NCI-H345 treated with DMSO at 0.1 percent for 48 hours (cell line): Measurements from ENCODE around the gene PPEF1.

Source experiments
- DNase-seq: peaks from one replicate; lab custom pipeline; 2025; ENCODE audit not compliant: unreplicated experiment; lab: John Stamatoyannopoulos, UW

Gene PPEF1, protein sequence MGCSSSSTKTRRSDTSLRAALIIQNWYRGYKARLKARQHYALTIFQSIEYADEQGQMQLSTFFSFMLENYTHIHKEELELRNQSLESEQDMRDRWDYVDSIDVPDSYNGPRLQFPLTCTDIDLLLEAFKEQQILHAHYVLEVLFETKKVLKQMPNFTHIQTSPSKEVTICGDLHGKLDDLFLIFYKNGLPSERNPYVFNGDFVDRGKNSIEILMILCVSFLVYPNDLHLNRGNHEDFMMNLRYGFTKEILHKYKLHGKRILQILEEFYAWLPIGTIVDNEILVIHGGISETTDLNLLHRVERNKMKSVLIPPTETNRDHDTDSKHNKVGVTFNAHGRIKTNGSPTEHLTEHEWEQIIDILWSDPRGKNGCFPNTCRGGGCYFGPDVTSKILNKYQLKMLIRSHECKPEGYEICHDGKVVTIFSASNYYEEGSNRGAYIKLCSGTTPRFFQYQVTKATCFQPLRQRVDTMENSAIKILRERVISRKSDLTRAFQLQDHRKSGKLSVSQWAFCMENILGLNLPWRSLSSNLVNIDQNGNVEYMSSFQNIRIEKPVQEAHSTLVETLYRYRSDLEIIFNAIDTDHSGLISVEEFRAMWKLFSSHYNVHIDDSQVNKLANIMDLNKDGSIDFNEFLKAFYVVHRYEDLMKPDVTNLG

GRCh38 chrX:18707426-18708049 lies at the start of gene PPEF1:
Gene PPEF1 (plus strand): TSS chrX:18707645. CDS start chrX:18707781, 136 bp downstream.
- no peak for DNase-seq

DNA sequence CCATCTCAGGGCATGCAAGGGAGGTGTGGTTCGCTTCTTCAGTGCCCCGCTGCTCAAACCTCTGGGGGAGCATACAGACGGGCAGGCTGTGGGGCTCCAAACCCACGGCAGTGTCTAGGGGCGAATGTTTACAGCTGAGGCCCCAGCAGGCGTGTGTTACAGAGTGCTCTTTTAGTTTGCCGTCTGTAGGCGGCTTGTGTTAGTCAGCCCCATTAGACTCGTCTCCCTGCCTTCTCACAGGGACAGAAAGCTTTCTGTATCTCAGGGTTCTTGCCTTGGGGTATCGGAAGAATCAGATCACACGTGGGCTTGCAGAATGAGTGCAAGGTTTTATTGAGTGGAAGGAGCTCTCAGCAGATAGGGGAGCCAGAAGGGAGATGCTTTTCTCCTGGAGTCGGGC lies 46.2 kb upstream of the PPEF1 start:
- DNase-seq: no peak

DNA sequence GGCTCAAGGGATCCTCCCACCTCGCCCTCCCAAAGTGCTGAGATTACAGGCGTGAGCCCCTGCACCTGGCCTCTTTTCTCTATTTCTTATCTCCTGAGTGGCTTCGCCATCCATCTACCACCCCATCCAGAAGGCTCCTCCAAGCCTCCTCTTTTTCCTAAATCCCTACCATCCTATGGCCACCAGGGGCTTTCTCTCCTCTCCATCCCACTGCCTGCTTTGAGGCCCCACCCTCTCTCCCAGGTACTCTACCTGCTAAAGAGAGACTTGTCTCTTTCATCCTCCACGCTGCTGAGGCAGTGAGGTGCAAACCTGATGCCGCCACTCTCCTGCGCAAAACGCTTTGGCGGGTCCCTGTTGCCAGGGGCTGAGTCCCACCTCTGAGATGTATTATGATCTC lies 42.5 kb upstream of the PPEF1 start:
- no peak for DNase-seq

DNA sequence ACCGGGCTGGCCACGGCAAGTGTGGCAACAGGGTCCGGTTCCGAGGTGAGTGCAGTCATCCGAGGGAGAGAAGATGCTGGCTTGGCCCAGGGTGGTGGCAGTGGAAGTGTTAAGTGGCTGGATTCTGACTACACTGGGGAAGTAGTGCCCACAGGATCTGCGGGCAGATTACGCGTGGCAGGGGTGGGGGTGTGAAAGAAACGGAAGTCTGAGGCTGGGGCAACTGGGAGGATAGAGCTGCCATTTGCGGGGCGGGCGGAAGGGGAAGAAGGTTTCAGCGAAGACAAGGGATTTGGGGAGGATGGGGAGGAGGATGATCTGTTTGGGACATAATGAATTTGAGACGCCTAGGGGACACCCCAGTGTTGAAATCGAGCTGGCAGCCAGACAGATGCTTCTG lies 40.8 kb upstream of the PPEF1 start:
- no peak for DNase-seq

- DNase-seq: peak; percentile 82
Measured at GRCh38 chrX:18668071-18668835, 39.2 kb upstream of the PPEF1 start.

DNA sequence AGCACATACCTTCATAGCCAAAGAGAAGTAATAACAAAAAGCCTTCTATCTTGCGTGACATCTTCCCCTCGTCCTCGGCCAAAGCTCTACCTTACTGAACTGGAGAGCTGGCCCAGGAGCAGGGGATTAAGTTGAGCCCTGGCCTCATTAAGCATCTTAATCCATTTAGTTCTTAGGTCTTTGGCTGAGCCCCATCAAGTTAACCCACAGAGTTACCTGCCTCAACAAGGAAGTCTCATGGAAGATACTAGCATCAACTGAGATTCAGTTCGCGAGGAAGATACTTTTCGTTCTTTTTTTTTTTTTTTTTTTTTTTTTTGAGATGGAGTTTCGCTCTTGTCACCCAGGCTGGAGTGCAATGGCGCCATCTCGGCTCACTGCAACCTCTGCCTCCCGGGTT lies 35.4 kb upstream of the PPEF1 start, which contains the start of gene RS1:
Gene RS1 (minus strand): TSS at position 101 of the 400 bp plus-strand sequence. CDS start 40 bp downstream, at position 61.
- DNase-seq: no peak

DNA sequence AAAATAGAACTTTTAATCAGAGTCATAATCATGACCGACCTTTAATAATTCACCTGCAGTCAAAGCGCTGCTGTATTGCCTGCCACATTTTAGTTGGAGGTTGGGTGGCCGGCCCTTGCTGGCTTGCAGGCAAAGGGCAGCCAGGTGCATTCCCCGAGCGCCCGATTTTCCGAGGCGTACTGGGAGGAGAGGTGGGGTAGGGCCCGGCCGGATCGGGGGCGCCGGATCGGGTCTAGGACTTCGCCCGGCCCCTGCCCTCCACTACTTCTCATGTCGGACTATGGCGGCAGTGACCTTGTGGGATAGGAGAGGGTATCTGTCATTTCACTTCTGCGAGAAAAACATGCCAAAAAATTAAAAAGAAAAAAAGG lies 33.0 kb upstream of the PPEF1 start:
- no peak for DNase-seq

DNA sequence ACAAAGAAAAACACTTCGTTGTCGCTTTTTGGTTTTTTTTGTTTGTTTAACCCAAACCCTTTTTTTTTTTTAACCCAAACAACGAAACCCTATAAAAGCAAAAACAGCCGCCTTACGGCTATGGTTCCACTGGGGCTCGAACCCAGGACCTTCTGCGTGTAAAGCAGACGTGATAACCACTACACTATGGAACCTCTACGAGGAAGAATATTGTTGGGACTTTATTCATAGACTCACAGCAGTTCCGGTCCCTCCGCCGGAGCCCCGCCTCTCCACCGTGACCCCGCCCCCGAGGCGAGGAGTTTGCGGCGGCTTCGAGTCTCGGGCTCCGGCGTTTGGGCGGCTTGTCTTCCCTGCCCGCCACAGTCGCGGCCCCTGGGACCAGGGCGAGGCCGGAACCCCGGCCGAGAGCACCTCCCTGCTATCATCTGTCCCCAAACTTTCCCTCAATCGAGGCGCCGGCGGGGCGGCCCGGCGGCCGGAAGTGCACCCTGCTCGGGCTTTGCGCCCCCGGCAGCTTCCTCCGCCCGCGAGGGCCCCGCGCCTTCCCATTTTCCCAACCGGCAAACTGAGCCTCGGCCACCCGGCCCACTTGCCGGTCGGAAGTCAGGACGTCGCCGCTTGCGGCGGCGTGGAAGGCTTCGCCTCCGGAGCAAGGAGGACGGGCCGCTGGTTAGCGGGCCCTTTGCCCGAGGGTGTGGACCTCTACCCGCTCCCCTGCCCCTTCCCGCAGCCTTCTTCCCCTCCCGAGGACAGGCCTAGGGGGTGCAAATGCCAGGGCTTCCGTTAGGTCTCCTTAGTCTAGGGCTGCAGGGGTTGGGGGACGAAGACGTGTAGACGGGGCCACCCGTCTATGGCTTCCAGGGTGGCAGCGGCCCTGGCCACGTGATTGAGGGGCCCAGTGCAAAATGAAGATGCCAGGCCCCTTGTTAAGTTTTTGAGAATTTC lies 32.4 kb upstream of the PPEF1 start:
- peak; percentile 33 for DNase-seq

DNA sequence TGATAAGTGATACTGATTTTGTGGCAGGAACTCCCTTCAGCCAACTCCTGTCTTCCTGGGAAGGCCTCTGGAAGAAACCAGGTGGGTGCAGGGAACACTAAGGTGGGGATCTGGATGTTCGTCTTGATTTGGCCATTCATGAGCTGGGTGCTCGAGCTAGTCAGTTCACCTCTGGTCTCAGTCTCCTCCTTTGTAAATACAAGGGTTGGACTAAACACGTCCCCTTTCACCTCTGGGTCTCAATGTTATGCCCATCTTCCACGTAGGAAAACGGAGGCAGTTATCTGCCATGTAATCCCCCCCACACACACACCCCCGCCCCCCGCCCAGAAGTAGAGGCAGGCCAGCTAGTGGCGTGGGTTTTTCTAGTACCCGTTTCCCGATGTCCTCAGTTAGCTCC lies 31.4 kb upstream of the PPEF1 start:
- no peak for DNase-seq

GRCh38 chrX:18676470-18676869 lies 31.0 kb upstream of the PPEF1 start:
- no peak for DNase-seq

- DNase-seq: no peak
Measured at GRCh38 chrX:18677161-18677869, 30.1 kb upstream of the PPEF1 start.

DNA sequence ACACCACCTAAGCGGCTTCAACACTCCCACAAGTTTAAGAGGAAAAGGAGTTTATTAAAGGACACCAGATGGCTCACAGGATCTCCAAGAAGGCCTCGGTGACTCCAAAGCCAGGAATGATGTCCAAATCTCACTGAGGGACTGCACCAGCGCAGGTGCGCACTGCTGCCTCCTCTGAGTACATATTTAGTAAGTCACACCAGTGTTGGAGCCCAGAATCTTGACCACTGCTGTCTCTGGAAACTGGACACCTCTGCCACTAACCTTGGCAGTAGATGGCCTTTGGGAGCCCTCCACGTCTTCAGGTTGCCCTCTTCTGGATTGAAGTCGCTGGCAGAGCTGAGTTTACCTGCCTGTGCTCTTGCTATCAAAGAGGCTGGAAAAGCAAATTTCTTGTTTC lies 25.4 kb upstream of the PPEF1 start:
- DNase-seq: no peak

DNA sequence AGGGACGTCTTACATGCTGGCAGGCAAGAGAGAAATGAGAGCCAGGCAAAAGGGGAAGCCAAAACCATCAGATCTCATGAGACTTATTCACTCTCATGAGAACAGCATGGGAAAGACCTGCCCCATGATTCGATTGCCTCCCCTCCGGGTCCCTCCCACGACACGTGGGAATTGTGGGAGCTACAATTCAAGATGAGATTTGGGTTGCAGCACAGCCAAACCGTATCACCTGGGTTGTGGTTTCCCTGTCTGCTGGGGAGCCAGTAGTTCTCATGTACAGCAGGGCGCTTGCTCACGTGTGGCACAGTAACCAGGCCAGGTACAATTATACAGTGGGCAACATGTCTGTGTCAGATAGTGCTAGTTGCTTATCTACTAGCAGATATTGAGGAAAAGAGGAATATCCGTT lies 24.5 kb upstream of the PPEF1 start:
- no peak for DNase-seq

GRCh38 chrX:18687856-18688495 lies 19.5 kb upstream of the PPEF1 start:
- DNase-seq: no peak

DNA sequence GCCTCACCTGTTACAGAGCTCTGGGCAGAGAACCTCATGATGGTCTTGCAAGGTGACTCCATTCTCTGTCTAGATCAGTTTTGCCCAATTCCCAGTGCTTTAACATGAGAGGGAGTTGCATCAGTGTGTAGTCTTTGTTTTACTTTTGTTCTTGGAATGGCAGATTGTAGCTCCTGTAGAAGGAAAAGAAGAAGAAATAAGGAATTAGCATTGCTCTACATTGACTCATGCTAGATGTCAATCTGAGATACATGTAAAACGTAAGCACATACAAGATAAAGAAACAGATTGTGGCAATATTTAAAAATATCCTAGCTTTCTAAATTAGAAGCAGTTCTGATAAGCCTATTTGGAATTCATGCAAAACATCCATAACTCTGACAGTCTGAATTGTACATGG lies 16.0 kb upstream of the PPEF1 start:
- DNase-seq: no peak

DNA sequence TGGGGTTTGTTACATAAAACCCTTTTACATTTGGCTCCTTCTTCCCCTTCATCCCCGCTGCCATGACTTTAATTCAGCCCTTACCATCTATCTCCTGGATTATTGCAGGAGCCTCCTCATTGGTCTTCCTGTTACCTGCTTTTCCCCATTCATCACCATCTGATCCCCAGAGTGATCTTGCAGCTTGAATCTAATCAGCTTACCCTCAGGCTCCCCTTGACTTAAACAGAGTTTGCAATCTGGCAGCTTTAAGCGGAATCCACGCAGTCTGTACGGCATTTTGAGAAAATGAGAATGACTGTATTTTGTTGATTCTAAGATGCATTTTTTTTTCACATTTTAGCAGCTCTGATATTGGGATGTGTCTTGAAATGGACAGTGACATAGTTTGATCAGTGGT lies 14.9 kb upstream of the PPEF1 start:
- no peak for DNase-seq

GRCh38 chrX:18696653-18697052 lies 10.8 kb upstream of the PPEF1 start:
- no peak for DNase-seq

DNA sequence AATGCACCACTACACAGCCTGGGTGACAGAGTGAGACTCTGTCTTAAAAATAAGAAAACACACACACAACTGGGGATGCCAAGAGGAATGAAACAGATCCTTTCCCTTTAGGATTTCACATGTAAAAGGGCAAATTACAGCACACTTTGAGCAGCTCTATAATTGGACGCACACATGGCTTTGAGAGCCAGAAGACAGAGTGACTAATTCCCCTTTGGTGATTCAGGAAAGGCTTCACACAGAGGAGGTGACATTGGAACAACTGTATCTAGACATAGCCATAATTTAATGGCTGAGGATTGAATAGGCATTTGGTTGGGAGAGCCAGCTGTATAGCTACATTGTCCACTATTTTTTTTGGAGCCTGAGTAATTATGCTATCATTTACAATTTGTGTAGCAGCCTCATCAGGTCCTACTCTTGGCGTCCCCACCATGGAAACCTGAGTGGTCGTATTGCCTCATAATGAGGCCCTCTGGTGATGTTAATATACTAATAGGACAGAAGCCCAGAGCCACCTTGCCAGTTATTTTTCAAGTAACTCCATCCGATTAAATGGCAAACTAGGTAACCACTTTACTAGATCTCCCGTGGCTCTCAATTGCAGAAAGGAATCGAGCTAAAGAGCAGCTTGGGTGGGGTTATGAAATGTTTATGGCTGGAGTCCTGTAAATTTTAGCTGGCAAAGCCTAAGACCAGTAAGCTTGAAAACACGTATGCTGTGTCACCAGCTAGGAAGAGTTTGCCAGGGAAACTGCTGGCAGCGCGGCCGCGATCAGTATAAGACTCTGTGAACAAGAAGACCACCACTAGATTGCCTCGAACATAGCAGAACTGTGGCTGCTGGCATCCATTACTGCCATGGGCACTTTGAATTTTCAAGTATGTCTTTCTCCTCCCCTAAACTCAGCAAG lies 8.5 kb upstream of the PPEF1 start:
- no peak for DNase-seq
